ENCODE data around the gene ZNF536. TPM values are rescaled to one million over a fixed set of nuclear protein-coding genes. Genes with fewer than 3 reads are reported as not detected.
"Not testable (repeated sequence)": the region's sequence is repeated elsewhere in the genome, so short reads cannot be mapped to it uniquely, and the experiment has no call there.

The ZNF536 gene
- total RNA-seq, 1 experiment from 2014 or later = 2.7 TPM

DNA sequence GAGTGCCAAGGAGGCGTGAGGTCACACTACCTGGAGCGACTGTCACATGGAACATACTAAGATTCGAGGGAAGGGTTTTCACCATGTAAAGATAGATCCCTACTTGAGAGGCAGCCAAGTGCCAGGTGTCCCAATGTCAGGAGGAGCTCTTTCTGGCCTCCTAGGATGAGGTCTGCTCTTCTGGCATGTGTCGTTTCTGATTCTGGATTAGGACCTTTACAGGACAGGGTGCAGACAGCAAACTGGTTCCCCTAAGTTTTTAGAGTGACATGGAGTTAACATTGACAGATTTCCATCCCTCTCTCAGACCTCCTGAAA lies 75.3 kb downstream of the ZNF536 start:
- no peak for DNase-seq (ENCODE audit: low read depth, low spot score)
- in situ Hi-C loops (cut with HindIII; ENCODE audit: low pct_unique_long_range_greater_than_20kb, low sequenced_read_pairs) = no loop called here

DNA sequence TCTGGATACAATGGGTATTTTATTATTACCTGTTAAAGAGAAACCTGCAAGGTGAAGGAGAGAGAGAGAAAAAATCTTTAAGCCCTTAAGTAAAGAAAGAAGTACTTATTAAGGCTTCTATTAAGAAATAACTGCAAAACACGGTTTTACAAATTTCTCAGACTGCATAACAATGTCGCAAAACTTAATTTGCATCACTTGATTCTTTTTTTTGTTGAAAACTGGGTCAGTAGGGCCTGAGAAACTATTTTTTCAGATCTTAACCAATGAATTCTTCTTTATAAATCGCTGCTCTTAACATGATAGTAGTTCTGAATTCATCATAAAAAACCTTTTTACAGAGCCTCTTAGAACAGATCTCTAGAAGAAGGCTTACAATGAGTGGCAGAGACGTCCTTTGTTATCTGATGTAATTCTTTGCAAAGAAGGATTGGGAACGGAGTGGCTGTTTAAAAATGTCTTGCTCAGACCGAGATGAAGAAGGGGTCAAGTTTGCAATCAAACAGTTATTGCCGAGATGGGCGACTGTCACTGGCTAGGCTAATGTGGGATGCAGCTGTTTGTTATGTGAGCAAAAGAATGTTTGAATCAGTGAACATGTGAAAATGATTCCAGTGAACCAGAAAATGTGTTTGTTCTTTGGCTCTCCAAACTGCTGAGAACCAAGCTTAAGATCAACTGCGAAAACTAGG lies 76.3 kb downstream of the ZNF536 start:
- in situ Hi-C loops (cut with HindIII; ENCODE audit: low pct_unique_long_range_greater_than_20kb, low sequenced_read_pairs) = no loop called here
- no peak for DNase-seq (ENCODE audit: low read depth, low spot score)

DNA sequence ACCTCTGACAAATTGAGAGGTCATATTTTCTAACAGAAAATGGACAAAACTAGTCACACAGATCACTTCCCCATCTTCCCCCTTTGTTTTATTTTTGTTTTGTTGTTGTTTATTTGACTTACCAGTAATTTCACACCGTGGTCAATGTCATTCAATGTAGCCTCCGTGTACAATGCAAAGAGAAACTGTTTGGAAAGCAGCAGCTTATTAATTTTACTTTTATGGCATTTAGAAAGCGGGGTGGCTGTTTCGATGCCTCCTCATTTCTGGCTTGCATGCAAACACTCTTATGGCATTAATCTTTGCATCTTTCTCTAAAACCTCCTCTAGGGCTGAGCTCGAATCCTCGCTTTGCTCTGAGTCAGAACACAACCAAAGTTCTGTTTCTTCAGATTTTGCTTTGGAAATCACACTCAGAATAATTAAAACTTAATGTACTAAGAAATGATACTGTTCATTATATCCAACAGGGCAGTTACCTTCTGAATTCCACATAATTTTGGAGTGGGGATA lies 77.0 kb downstream of the ZNF536 start:
- in situ Hi-C loops (cut with HindIII; ENCODE audit: low pct_unique_long_range_greater_than_20kb, low sequenced_read_pairs) = no loop called here
- DNase-seq (ENCODE audit: low read depth, low spot score) = no peak

DNA sequence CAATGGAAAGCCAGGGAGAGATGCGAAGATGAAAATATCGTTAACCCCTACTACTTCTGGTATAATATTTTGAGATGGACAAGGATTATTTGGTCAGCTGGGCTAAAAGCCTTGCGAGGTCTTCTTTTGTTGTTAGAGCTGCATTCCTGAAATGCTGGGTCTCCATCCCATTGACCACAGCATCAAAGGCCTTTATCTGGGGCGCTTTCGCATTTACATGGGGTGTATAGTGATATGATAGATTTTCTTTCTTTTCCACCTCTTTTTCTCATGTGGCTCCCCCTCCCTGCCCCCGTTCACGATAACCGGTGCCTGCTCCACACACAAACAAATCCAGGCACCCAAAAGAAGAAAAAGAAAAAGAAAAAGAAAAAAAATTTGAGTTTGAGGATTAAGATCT lies 77.5 kb downstream of the ZNF536 start:
- DNase-seq (ENCODE audit: low read depth, low spot score) = no peak
- in situ Hi-C loops (cut with HindIII; ENCODE audit: low pct_unique_long_range_greater_than_20kb, low sequenced_read_pairs) = no loop called here

- peak; percentile 48 for DNase-seq (ENCODE audit: low read depth, low spot score)
- in situ Hi-C loops (cut with HindIII; ENCODE audit: low pct_unique_long_range_greater_than_20kb, low sequenced_read_pairs) = no loop called here
Observed at GRCh38 chr19:30450100-30450499, 77.9 kb downstream of the ZNF536 start.

GRCh38 chr19:30450835-30451321 lies 78.7 kb downstream of the ZNF536 start:
- in situ Hi-C loops (cut with HindIII; ENCODE audit: low pct_unique_long_range_greater_than_20kb, low sequenced_read_pairs) = no loop called here
- no peak for DNase-seq (ENCODE audit: low read depth, low spot score)

DNA sequence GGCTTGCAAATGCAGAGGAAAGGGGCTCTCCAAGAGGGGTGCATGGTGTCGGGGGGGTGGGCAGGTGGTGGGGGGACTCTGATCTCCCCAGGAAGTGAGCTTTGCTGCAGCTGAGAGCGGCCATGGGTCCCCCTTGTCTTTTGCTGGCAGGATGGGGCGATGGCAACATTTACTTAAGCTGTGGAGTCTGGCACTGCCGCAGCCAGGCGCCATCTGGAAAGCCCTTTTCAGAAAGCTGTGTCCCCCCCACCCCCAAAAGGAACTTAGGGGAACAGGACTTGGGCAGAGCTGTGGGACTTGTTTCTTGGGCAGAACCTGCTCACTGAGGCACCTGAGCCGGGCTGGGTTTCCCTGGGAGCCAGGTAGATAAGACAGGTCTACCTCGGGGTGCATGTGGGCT lies 80.7 kb downstream of the ZNF536 start:
- in situ Hi-C loops (cut with HindIII; ENCODE audit: low pct_unique_long_range_greater_than_20kb, low sequenced_read_pairs) = no loop called here
- DNase-seq (ENCODE audit: low read depth, low spot score) = no peak

DNA sequence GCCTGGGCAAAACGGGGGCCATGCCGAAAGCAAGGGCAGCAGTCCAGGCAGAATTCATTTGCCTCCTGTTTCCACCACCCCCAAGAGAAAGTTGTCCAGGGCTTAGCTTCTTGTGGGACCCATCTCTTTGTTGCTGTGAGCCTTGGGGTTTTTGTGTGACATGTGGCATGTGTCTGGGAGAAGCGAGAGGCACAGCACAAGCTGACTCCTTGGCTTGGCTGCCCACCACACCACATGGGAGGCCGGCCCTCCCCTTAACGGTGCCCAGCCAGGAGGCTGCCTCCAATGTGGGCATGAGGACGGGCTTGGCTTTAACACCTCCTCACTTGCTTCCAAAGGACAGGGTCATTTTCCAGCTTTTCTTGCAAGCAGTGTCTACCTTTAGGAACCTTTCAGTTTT lies 81.6 kb downstream of the ZNF536 start:
- no peak for DNase-seq (ENCODE audit: low read depth, low spot score)
- in situ Hi-C loops (cut with HindIII; ENCODE audit: low pct_unique_long_range_greater_than_20kb, low sequenced_read_pairs) = no loop called here

DNA sequence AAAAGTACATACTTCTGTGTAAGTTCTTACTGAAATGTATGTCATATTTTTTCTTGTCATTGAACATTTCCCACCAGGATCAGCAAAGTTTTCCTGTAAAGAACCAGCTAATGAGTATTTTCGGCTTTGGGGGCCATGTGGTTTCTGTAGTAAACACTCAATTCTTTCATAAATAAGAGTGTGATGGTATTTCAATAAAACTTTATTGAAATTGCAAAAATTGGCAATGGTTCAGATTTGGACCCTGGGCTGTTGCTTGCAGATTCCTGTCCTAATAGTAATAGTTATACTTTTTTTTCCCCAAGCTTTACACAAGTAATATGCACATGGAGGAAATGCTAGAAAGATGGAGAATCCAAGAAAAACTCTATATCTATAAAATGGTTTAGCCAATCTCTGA lies 83.7 kb downstream of the ZNF536 start:
- in situ Hi-C loops (cut with HindIII; ENCODE audit: low pct_unique_long_range_greater_than_20kb, low sequenced_read_pairs) = no loop called here
- DNase-seq (ENCODE audit: low read depth, low spot score) = no peak

GRCh38 chr19:30457484-30457883 lies 85.3 kb downstream of the ZNF536 start:
- DNase-seq (ENCODE audit: low read depth, low spot score) = no peak
- in situ Hi-C loops (cut with HindIII; ENCODE audit: low pct_unique_long_range_greater_than_20kb, low sequenced_read_pairs) = no loop called here

GRCh38 chr19:30459859-30460258 lies 87.7 kb downstream of the ZNF536 start:
- DNase-seq (ENCODE audit: low read depth, low spot score) = no peak
- in situ Hi-C loops (cut with HindIII; ENCODE audit: low pct_unique_long_range_greater_than_20kb, low sequenced_read_pairs) = no loop called here

DNA sequence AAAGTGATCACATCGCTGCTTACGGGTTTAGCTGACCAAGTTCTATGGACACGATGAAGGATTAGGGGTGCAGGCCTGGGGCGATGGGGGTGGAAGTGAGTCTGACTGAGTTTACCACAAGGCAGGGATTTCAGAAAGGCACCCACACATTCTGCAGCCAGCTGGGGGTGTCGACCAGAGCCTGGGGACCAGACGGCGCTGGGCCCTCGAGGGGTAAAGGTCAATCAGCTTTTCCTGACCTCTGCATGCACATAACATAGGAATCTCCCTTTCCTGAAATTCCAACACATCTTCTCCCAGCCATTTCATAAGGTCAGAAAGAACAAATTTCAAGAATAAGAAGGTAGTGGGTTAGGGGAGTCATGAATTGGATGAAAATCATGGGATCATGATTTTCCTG lies 92.0 kb downstream of the ZNF536 start:
- DNase-seq (ENCODE audit: low read depth, low spot score) = no peak
- in situ Hi-C loops (cut with HindIII; ENCODE audit: low pct_unique_long_range_greater_than_20kb, low sequenced_read_pairs) = no loop called here

DNA sequence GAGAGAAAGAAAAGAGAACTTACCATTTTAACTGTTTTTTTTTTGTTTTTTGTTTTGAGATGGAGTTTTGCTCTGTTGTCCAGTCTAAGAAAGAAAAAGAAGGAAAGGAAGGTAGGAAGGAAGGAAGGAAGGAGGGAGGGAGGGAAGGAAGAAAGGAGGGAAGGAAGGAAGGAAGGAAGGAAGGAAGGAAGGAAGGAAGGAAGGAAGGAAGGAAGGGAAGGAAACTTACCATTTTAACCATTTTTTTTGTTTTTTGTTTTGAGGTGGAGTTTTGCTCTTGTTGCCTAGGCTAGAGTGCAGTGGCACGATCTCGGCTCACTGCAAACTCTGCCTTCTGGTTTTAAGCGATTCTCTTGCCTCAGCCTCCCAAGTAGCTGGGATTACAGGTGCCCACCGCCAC lies 94.4 kb downstream of the ZNF536 start:
- DNase-seq (ENCODE audit: low read depth, low spot score); in situ Hi-C loops (cut with HindIII; ENCODE audit: low pct_unique_long_range_greater_than_20kb, low sequenced_read_pairs): not testable (repeated sequence)

- in situ Hi-C loops (cut with HindIII; ENCODE audit: low pct_unique_long_range_greater_than_20kb, low sequenced_read_pairs) = no loop called here
- DNase-seq (ENCODE audit: low read depth, low spot score) = no peak
Observed at GRCh38 chr19:30467239-30467638, 95.1 kb downstream of the ZNF536 start.

GRCh38 chr19:30469774-30470173 lies 97.6 kb downstream of the ZNF536 start:
- no peak for DNase-seq (ENCODE audit: low read depth, low spot score)
- in situ Hi-C loops (cut with HindIII; ENCODE audit: low pct_unique_long_range_greater_than_20kb, low sequenced_read_pairs) = no loop called here

- in situ Hi-C loops (cut with HindIII; ENCODE audit: low pct_unique_long_range_greater_than_20kb, low sequenced_read_pairs) = no loop called here
- DNase-seq (ENCODE audit: low read depth, low spot score) = no peak
Observed at GRCh38 chr19:30471441-30471840, 99.3 kb downstream of the ZNF536 start.

- no peak for DNase-seq (ENCODE audit: low read depth, low spot score)
- in situ Hi-C loops (cut with HindIII; ENCODE audit: low pct_unique_long_range_greater_than_20kb, low sequenced_read_pairs) = no loop called here
Observed at GRCh38 chr19:30473334-30473867, 101.2 kb downstream of the ZNF536 start.

- DNase-seq (ENCODE audit: low read depth, low spot score) = no peak
- in situ Hi-C loops (cut with HindIII; ENCODE audit: low pct_unique_long_range_greater_than_20kb, low sequenced_read_pairs) = no loop called here
Observed at GRCh38 chr19:30476997-30477396, 104.8 kb downstream of the ZNF536 start.

- in situ Hi-C loops (cut with HindIII; ENCODE audit: low pct_unique_long_range_greater_than_20kb, low sequenced_read_pairs) = no loop called here
- peak; percentile 21 for DNase-seq (ENCODE audit: low read depth, low spot score)
Observed at GRCh38 chr19:30479231-30479630, 107.0 kb downstream of the ZNF536 start.

Data from SK-MEL-5 (cell line).